Stimulated activated CD4-positive, alpha-beta T cell treated with anti-CD3 and anti-CD28 coated beads, Interleukin-1b, Interleukin-23, amount 100 ng/mL, for 1 hour (primary cell): ENCODE measurements around the gene IMPG2.

Experiments used
- DNase-seq, 2 donors: peaks; one replicate each; pipeline ENCODE4 v3.0.0-alpha.2; 2020; ENCODE audit warnings: low read depth in 2 of 2

Gene IMPG2

DNA sequence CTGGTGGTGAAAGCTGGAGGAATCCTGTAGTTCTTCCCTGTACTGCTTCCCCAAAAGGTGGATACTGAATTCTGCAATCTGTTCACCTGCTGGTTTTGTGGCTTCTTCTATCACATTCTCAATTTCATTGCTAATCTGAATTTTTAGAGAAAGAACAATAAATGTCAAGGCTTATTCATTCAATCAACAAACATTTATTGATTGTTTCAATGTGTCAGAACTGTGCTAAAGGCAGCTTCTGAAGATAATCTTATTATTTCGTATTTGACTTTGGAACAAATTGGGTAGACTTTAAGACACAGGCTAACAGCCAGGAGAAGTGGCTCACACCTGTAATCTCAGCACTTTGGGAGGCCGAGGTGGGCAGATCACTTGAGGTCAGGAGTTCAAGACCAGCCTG is 46.8 kb downstream of the IMPG2 start:
- no peak for DNase-seq

DNA sequence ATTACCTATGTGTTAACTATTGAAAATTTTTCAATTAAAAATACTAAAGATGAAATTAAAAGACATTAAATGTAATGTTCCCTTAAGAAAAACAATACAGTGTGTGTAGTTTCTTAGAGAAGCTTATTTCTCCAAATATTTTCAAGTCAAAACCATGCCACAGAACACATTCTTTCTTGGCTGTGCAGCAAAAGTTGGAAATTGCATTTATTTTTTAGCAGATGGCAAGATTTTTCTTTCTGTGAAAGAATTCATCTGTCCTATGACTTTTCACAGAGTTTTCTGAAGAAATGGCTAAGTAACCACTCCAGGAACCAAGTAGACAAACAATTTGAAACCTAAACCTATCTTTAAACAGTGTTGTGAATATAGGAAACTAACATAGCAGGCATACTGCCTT is 47.2 kb downstream of the IMPG2 start:
- no peak for DNase-seq

DNA sequence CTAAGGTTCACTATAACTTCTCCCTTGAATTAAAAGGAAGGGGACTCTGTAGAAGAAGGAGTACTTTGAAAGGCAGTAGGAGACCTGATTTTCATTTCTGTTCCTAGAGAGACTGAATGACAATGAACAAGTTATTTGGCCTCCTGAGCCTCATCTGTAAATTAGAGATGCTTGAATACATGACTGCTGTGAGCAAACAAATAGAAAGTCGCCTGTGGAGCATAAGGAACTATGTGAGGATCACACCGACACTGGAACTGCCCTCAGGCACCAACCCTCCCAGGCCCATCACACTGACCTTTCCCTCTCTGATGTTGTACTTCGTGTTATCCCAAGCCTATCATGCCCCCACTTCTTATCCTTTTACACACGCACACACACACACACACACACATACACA is 48.6 kb downstream of the IMPG2 start:
- no peak for DNase-seq

DNA sequence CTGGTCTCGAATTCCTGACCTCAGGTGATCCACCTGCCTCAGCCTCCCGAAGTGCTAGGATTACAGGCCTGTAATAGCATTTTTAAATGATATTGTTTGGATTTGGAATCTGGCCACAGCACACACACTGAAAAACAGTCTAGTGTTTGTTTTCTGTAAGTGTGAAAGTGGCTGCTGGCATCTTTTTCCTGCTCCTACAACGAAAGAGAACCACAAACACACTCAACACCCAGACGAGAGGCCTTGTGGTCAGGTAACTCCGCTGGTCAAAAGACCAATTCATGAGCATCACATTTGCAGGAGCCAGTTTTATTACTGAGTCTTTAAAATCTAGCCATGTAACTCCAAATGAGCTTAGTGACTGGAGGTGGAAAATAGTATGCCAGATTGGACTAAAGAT is 50.2 kb downstream of the IMPG2 start:
- DNase-seq: no peak

DNA sequence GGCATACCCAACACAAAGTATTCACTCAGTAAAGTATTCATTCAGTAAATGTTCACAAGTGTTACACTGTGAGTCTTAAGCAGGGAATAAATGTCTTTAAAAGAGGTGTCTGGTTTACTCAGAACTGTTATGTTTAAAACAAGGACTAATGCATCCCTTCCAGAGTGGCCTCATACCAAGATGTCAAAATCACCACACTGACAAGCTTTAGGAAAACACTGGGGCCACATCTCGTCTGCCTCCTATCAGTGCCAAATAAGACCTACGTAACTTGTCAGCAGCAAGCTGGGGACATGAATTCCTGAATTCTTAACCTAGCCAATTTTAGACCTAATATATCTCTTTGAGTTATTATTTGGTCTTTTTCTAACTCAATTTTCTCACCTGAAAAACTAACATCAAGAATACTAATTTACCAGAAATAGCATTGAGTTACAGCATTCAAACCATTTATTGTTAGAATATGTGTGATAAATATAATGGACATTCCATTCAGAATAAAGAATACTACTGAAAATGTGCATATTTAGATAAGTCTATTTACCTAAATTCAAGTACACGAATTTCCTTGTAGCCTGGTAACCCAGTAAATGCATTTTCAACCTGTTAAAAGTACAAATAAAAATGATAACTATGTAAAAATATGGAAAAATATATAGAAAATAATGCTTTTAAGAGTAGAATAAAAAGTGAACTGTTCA is 51.3 kb downstream of the IMPG2 start:
- no peak for DNase-seq

DNA sequence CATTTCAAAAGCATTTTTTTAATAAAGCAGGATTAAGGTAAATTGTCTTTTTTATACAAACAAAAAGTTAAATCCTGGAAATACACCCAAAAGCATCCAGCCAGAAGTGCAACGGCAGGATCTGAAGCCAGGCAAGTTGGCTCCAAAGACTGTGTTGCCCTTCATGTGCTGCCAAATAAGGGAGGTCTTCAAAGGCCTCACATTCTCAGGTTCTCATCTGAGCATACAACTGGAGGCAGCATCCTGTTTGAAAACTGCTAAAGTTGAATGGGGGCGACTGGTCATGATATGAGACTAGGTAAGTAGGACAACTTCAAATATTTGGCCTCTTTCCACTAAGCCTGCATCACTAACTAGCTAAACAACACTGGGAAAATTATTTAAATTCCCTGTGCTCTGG is 52.2 kb downstream of the IMPG2 start:
- DNase-seq: no peak

DNA sequence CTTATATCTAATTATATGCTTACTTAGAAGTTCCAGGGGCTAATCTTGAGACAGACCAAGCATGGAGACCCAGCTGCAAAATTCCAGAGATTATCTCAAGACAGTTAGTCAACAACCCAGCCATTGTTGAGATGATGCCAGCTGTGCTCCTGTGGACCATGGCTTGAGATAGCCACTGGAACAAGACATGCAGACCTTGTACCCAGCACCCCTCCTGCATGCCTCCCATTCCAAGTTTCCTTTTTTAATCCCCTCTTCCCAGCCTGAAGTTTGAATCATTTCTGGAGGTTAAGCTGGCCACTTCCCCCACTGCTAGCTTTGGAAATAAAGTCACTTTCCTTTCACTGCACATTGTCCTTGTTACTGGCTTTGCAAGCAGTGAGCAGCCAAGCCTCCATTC is 53.8 kb downstream of the IMPG2 start:
- DNase-seq: no peak

DNA sequence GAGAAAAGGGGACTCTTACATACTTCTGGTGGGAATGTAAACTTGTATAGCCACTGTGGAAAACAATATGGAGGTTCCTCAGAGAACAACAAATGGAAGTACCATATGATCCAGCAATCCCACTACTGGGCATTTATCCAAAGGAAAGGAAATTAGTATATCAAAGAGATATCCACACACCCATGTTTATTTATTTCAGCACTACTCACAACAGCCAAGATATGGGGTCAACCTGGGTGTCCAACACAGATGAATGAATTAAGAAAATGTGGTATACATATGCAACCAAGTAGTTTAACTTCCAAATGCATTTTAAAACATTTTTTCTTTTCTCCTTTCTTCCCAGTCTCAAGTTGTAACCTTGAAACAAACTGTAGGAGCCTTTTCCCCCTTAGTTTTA is 54.3 kb downstream of the IMPG2 start:
- DNase-seq: no peak

DNA sequence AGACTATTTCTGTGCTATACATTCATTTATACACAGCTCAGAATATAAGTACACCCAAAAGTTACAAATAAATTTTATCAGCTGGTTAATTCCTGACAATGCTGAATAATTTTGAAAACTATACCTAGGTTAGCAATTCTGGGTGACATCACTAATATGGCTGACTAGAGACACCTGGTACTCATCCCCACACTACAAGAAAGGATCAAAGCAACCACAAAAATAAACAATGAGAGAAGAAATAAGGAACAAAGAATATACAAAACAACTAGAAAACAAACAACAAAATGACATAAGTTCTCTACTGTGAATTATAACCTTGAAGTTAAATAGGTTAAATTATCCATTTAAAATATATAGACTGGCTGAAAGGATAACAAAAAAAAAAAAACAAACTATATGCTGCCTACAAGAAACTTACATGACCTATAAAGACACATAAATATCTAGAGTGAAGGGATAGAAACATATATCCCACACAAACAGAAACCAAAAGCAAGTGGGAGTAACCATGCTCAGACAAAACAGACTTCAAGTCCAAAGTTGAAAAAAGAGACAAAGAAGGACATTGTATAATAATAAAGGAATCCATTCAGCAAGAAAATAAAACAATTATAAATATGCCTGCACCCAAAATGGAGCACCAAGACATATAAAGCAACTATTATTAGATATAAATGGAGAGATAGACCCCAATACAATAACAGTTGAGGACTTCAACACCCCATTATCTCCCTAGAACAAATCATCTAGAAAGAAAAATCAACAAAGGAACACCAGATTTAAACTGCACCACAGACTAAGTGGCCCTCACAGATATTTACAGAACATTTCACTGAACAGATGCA is 57.8 kb downstream of the IMPG2 start:
- no peak for DNase-seq

DNA sequence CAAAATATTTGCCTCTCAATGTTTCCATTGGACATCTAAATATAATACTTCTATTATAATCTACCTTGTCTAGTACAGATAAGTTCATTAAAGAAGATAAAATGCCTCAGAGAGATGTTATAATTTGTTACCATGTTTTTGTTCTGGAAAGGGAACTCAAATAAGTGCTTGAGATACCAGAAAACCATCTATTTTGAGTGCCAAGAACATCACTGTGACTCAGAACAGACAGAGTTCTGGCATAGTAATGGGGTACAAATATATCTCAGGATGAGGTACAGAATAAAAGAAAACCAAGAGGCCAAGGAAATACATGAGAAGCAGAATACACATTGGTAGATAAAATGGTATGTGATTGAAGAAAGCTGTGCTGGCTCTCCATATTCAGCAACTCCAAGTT is 58.9 kb downstream of the IMPG2 start:
- DNase-seq: no peak

DNA sequence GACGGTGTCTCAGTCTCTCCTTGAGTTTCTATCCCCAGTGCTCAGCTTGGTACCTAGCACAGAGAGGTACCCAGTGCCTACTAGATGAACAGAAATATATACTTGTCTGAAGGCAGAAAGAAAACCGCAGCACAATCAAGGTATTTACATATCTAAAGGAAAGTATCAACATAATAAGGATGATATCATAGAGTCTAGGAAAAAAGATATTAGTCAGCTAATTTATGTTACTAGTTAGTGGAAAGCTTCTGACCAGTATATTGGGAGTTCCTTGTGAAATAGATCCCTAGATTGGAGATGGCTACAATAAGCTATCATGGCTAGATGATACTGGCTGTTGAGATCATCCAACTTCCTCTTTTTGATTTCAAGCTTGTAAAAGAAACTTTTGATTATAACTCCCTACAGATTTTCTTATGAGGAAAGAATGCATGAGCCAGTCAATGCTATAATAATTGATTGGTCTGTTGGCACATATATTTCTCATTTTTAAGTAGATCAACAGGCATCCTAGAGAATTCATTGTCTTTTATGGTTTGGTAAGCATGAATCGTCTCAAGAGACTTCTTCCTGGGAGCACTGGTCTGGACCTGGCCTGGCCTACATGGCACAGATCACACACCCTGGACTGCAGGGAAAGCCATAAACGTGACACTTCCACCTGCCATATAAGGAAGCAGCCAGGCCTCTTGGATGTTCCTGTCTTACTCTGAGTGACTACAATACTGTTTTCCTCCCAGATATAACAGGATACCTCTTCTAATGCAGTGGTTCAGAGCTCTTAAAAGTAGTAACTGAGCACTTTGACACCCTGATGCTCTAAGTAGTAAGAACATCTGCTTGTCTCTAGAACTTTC is 60.7 kb downstream of the IMPG2 start:
- DNase-seq: no peak

DNA sequence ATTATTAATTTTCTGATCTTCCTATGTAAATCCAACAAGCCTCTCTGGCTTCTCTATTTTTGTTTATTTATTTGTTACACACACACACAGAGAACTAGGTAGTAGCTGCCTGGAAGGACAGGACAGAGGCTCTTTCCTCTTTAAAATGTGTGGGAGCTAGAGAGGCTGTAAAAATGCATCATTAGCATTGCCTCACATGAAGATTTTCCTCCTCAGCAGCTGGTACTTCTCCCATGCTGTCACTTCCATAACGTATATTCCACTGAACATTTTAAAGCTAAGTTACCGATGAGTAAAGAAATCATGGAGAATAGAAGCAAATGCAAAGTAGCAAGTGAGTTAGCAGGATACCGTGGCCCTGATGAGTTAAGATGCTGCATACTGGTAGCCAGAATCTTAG is 63.9 kb downstream of the IMPG2 start:
- no peak for DNase-seq

DNA sequence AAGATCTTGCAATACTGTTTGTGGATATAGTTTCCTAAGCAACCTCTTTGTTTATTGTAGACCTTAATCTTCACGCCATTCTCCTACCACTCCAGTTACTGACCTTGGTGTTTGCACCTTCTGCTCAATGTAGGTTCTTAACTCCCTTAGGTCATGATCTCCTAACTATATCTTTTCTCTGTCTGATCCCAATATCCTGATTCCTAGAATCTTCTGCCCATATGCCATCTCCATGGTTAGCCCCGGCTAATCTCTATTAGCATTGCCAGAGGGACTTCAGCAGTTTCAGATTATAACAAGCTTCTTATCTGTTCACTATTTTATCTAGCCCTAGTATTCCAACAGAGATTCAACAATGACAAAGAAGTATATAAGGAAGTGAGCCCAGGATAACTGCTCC is 64.9 kb downstream of the IMPG2 start:
- no peak for DNase-seq

DNA sequence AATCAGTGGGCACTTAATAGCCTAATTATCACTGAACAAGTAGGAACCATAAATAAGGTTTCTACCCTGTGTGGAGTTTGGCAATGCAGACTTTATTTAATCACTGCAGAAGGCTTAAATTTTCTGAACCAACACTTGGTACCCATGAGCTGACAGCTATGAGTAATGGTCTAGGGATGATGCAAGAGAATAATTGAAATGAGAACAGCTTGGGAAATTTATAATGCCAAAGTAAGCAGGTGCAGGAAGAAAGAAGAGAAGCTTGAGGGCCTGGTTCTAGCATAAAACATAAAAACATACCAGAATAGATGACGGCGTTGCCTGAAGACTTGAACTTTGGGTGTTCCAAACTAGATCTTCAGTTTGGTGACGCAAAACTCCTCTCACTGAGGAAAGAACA is 67.0 kb downstream of the IMPG2 start:
- no peak for DNase-seq

DNA sequence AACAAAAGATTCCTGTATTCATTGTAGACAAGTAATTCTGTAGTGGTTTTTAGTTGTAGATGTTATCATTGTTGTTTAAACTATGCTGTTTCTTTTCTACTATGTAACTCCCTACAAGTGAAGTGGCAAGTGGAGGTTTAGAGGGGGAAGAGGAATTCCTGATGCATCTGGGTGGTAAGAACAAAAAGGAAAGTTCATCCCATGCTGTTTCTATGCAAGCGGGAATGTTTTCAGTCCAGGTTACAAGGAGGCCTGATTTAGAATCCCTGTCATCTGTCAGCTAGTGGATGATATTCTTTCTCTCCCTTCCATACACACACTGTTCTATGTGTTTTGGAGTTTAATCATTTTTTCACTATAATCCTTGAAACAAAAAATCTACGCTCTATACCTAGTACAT is 67.4 kb downstream of the IMPG2 start:
- DNase-seq: no peak

DNA sequence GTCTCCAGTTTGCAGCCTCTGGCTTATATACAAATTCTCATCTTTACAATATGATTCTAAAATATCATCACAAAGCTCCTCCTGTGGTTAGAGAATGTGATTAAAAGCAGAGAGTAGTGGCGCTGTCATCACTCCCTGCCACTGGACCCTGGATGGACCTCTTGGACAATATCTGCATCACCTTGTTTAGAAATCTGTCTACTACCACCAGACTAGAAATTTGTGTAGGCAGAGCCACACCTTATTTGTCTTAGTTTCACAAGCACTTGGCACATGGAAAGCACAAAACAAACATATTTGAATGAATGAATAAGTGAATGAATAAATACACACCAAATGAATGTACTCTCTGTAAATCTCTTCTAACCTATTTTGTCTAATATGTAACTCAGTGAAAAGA is 68.1 kb downstream of the IMPG2 start:
- DNase-seq: no peak

DNA sequence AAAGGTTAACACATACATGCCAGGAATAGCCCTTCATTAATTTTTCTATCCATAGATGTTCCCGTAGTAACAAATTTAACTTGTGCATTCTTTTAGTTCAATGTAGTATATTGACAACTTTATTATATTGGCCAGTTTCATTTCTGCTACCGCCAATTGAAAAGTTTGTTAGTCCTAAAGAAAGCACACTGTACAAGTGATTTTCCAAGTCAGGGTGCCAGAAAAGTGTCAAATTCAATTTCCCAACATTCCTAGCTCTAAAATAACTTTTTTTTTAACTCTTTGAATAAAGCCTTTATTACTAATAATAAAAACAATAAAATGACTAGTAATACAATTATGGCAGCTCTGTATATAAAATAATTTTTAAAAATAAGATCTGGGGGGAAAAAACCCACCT is 68.9 kb downstream of the IMPG2 start:
- DNase-seq: no peak

DNA sequence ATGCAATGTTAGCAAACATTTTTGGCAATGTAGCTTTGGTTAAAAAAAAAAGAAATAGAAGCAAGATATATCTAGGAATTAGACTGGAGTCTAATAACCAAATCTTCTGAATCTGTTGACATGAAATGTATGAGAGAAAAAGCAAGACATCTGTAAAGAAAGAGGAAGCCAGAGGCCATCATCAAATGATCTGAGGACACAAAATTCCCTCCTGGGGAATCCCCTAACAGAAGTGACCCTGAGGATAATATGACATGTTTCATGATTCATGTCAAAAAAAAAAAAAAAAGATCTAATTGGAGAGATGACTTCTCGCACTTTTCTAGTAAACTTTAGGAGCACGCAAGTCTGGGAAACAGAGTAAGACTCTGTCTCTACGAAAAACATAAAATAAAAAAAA is 70.9 kb downstream of the IMPG2 start:
- no peak for DNase-seq

DNA sequence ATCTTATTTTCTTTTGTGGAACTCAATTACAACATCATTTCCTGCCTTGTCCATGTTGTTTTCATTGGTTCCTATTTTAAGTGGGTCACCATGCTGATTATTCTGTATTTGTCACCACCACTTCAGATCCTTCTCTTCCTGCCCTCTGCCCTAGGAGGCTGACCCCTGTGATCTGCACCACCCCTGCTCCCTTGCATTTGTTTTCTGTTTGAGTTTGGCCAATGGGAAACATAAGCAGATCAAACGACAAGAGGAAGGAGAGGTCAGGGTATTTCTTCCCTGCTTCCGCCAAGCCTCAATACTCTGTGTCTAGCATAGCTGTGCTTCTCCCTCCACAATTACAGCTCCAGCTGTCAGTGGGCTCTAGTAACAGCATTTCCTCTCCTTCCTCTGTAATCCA is 71.6 kb downstream of the IMPG2 start:
- DNase-seq: no peak

DNA sequence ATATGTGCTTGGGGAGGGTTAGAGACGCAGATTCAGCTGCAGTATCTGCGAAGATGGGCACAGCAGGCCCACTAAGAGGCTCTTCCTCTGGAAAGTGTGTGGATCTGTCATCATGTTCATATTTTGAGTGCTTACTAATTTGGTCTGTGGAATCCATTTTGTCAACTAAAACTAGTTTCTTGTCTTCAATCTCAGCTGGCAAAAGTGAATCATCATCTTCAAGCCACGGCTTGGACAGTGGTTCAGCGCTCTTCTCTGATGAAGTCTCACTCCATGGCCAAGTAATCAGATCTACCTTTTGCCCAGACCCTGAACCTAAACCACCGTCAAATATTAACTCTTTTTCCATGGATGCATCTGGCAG is 76.2 kb downstream of the IMPG2 start:
- no peak for DNase-seq

DNA sequence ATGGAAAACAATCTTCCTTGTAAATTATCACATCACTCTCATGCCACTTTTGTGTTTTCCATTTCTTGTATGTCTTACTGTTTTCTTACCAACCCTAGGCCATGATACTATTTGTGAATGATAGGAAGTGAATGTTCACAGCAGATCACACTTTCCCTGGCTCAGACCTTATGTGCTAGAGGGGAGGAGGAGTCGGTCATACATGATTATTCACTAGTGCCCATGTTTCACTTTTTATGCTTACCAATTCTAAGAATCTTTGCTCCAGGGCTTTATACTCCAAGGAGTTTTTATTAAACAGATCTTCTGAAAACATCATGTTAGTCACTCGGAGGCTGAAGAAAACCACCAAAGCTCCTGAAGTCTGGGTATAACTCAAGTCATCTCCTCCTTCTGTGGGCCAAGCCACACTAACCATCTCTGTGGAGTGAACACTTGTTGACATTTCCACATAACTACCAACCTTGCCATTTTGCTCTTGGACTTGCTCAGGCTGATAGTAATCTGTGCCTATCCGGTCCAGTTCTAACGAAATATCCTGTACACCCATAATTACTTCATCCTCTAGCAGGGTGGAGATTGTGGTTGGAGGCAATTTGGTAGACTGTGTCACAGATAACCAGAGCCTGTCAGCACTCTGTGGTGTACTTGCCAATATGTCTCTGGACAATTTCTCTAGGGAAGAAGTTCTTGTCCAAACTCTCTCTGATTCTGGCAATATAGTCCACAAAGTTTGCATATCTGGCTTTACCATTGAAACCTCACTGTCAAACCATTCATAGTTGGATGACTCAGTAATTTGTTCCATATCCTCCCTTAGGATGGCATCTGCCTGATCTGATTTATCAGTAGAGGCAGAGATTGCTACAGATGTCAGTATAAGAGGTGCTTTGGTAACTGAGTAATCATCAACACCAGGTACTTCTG is 76.8 kb downstream of the IMPG2 start:
- DNase-seq: no peak
